GM12892 (cell line): ENCODE results near the gene DAP3.
"Not testable (repeated sequence)": the region's sequence is repeated elsewhere in the genome, so short reads cannot be mapped to it uniquely, and the experiment has no call there.

ENCODE experiments used
- POLR2AphosphoS5 ChIP-seq: IDR thresholded peaks from 2 replicates; pipeline ENCODE4 v1.6.1; 2011; ENCODE audit warnings: low read depth, low read length, control low read depth
- TAF1 ChIP-seq: IDR thresholded peaks from 2 replicates; pipeline ENCODE4 v1.6.1; 2011; ENCODE audit warnings: low read depth, mild to moderate bottlenecking, control low read depth, low read length, borderline replicate concordance

GRCh38 chr1:155661239-155661638 is 27.7 kb upstream of the DAP3 start:
- TF ChIP-seq POLR2AphosphoS5, TAF1: not testable (repeated sequence)
